SK-MEL-5 (cell line): ENCODE measurements around the gene HSD17B1. TPM values are rescaled to one million over a fixed set of nuclear protein-coding genes. Genes with fewer than 3 reads are reported as not detected.
A peak's percentile ranks its signal among the peaks of the same experiment; 100 is the strongest.
"Not testable (repeated sequence)": the region's sequence is repeated elsewhere in the genome, so short reads cannot be mapped to it uniquely, and the experiment has no call there.

Experiments
- DNase-seq: peaks from one replicate; pipeline ENCODE4 v3.0.0-alpha.2; 2016; ENCODE audit warnings: low read depth, low spot score
- in situ Hi-C: cut with HindIII; loops from 2 replicates; pipeline ENCODE4 v1.10.0; 2016; ENCODE audit warnings: low sequenced_read_pairs, high pct_unique_total_duplicates, low pct_unique_long_range_greater_than_20kb
- polyA plus RNA-seq, 2 experiments: library from polyadenylated mRNA; depleted of rRNA; stranded (reverse); fragments of >200 nt; gene quantifications; 2 replicates each; pipeline ENCODE4 v1.2.3, GENCODE V29; 2015
- total RNA-seq: library from RNA; depleted of rRNA; stranded (reverse); fragments of >200 nt; shearing (Covaris generic); gene quantifications from 2 replicates; pipeline ENCODE4 v1.2.3, GENCODE V29; 2014; rRNA removed

Gene HSD17B1
- total RNA-seq, result 0.82 and 0.88 TPM in 2 replicates
- 0.18 and 0.57 TPM in 2 replicates for polyA plus RNA-seq (2015; cell fraction: cytosol; rRNA removed)
- polyA plus RNA-seq (2015; cell fraction: nucleus; rRNA removed), result 3.0 and 3.1 TPM in 2 replicates

- in situ Hi-C loops, DNase-seq: not testable (repeated sequence)
Observed at GRCh38 chr17:42552736-42553135, at the start of gene HSD17B1. Gene HSD17B1 (plus strand): TSS chr17:42552923. CDS start chr17:42552934, 11 bp downstream.

- DNase-seq, result no peak
- in situ Hi-C loops, result loop anchor here (25.0 kb wide), 1 partner anchor 191 kb away; no protein-coding TSS in a partner anchor
Observed at GRCh38 chr17:42502926-42503325, 49.8 kb upstream of the HSD17B1 start.

- in situ Hi-C loops, result loop anchor here (25.0 kb wide), 1 partner anchor 195 kb away; no protein-coding TSS in a partner anchor
Observed at GRCh38 chr17:42507671-42508070, 45.1 kb upstream of the HSD17B1 start.

GRCh38 chr17:42508426-42509165, 44.1 kb upstream of the HSD17B1 start:
- in situ Hi-C loops, result loop anchor here (25.0 kb wide), 1 partner anchor 196 kb away; no protein-coding TSS in a partner anchor
- peak; percentile 53 for DNase-seq

More at GRCh38 chr17:42507671-42508070, 45.1 kb upstream of the HSD17B1 start:
- no peak for DNase-seq

- DNase-seq, result no peak
- in situ Hi-C loops, result loop anchor here (25.0 kb wide), 1 partner anchor 197 kb away; no protein-coding TSS in a partner anchor
Observed at GRCh38 chr17:42509409-42509808, 43.3 kb upstream of the HSD17B1 start.

GRCh38 chr17:42509841-42510240, 42.9 kb upstream of the HSD17B1 start:
- DNase-seq, result no peak
- in situ Hi-C loops, result loop anchor here (25.0 kb wide), 1 partner anchor 198 kb away; no protein-coding TSS in a partner anchor

GRCh38 chr17:42512246-42512645, 40.5 kb upstream of the HSD17B1 start:
- in situ Hi-C loops, result loop anchor here (25.0 kb wide), 1 partner anchor 200 kb away; no protein-coding TSS in a partner anchor
- DNase-seq, result no peak

GRCh38 chr17:42512733-42513251, 39.9 kb upstream of the HSD17B1 start:
- no peak for DNase-seq
- in situ Hi-C loops, result loop anchor here (25.0 kb wide), 1 partner anchor 200 kb away; no protein-coding TSS in a partner anchor

- DNase-seq, result no peak
- in situ Hi-C loops, result loop anchor here (25.0 kb wide), 1 partner anchor 201 kb away; no protein-coding TSS in a partner anchor
Observed at GRCh38 chr17:42513686-42514085, 39.0 kb upstream of the HSD17B1 start.

GRCh38 chr17:42514279-42514678, 38.4 kb upstream of the HSD17B1 start:
- DNase-seq, result no peak
- in situ Hi-C loops, result loop anchor here (25.0 kb wide), 1 partner anchor 202 kb away; no protein-coding TSS in a partner anchor

GRCh38 chr17:42514867-42515266, 37.9 kb upstream of the HSD17B1 start:
- DNase-seq, result no peak
- in situ Hi-C loops, result loop anchor here (25.0 kb wide), 1 partner anchor 203 kb away; no protein-coding TSS in a partner anchor

GRCh38 chr17:42517516-42517915, 35.2 kb upstream of the HSD17B1 start:
- peak; percentile 89 for DNase-seq
- in situ Hi-C loops, result loop anchor here (25.0 kb wide), 1 partner anchor 205 kb away; no protein-coding TSS in a partner anchor

GRCh38 chr17:42518046-42518754, 34.5 kb upstream of the HSD17B1 start:
- in situ Hi-C loops, result loop anchor here (25.0 kb wide), 1 partner anchor 206 kb away; no protein-coding TSS in a partner anchor
- no peak for DNase-seq

GRCh38 chr17:42518755-42519545, 33.8 kb upstream of the HSD17B1 start:
- DNase-seq, result no peak
- in situ Hi-C loops, result loop anchor here (25.0 kb wide), 1 partner anchor 207 kb away; no protein-coding TSS in a partner anchor

- in situ Hi-C loops, result loop anchor here (25.0 kb wide), 1 partner anchor 208 kb away; no protein-coding TSS in a partner anchor
- DNase-seq, result peak; percentile 48
Observed at GRCh38 chr17:42519546-42520491, 32.9 kb upstream of the HSD17B1 start.

GRCh38 chr17:42520540-42520951, 32.2 kb upstream of the HSD17B1 start:
- no peak for DNase-seq
- in situ Hi-C loops, result loop anchor here (25.0 kb wide), 1 partner anchor 208 kb away; no protein-coding TSS in a partner anchor
